ENCODE results near the gene PTGER1. TPM values are rescaled to one million over a fixed set of nuclear protein-coding genes. Genes with fewer than 3 reads are reported as not detected.
A peak's percentile ranks its signal among the peaks of the same experiment; 100 is the strongest.

PTGER1 gene
- total RNA-seq, 1 donor from 2014 or later, result 0.91 TPM

- H3K4me3 Mint-ChIP-seq (ENCODE audit: unreplicated experiment), result peak overlapping the region; percentile 89
- Histone ChIP-seq H3K4me1 (ENCODE audit: insufficient read depth, low read length) (peaks cover 37% of the 10 kb centered on the region), H3K79me2 (ENCODE audit: insufficient read depth, low read length) (peaks cover 42% of the 10 kb centered on the region), H4K20me1 (ENCODE audit: insufficient read depth, low read length) (peaks cover 39% of the 10 kb centered on the region), H3K9me3 (ENCODE audit: insufficient read depth, low read depth, low read length) (no peaks in the 10 kb centered on the region), H3K27me3 (ENCODE audit: insufficient read depth, low read length) (no peaks in the 10 kb centered on the region), H3K4me2 (ENCODE audit: low read length) (peak overlapping the region; percentile 96), H3K4me3 (ENCODE audit: insufficient read depth, low read depth, low read length) (peak overlapping the region; percentile 91), H3K36me3 (ENCODE audit: insufficient read depth, low read length) (peaks cover 24% of the 10 kb centered on the region), H2AFZ (ENCODE audit: low read depth, low read length) (no peak overlapping the region), H3K9ac (ENCODE audit: low read length) (peak overlapping the region; percentile 96), H3K27ac (ENCODE audit: low read depth, low read length) (no peak overlapping the region)
- H3K9me3 Mint-ChIP-seq (ENCODE audit: unreplicated experiment), result peaks cover 1% of the 10 kb centered on the region
- FAIRE-seq, result no peak
- no peak for DNase-seq (ENCODE audit: low read depth)
- H3K27ac Mint-ChIP-seq (ENCODE audit: unreplicated experiment), result peak overlapping the region; percentile 48
- TF ChIP-seq, protein P1, sequence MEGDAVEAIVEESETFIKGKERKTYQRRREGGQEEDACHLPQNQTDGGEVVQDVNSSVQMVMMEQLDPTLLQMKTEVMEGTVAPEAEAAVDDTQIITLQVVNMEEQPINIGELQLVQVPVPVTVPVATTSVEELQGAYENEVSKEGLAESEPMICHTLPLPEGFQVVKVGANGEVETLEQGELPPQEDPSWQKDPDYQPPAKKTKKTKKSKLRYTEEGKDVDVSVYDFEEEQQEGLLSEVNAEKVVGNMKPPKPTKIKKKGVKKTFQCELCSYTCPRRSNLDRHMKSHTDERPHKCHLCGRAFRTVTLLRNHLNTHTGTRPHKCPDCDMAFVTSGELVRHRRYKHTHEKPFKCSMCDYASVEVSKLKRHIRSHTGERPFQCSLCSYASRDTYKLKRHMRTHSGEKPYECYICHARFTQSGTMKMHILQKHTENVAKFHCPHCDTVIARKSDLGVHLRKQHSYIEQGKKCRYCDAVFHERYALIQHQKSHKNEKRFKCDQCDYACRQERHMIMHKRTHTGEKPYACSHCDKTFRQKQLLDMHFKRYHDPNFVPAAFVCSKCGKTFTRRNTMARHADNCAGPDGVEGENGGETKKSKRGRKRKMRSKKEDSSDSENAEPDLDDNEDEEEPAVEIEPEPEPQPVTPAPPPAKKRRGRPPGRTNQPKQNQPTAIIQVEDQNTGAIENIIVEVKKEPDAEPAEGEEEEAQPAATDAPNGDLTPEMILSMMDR (IDR thresholded peaks at IDR 0.05; ENCODE audit: insufficient read depth, low read depth, low read length), result no peak
- no peak for TF ChIP-seq EZH2 (IDR thresholded peaks at IDR 0.05; ENCODE audit: insufficient read depth, low read length)
- peaks cover 23% of the 10 kb centered on the region for H3K36me3 Mint-ChIP-seq (ENCODE audit: low read depth, unreplicated experiment)
- H3K4me1 Mint-ChIP-seq (ENCODE audit: low read depth, unreplicated experiment), result peaks cover 37% of the 10 kb centered on the region
- no peaks in the 10 kb centered on the region for H3K27me3 Mint-ChIP-seq (ENCODE audit: low read depth, unreplicated experiment)
These were observed 40.4 kb upstream of the PTGER1 start for GRCh38 chr19:14515501-14516047.

GRCh38 chr19:14514215-14514863 lies 39.2 kb upstream of the PTGER1 start:
- H3K9me3 ChIP-seq (ENCODE audit: insufficient read depth, low read depth, low read length), result no peaks in the 10 kb centered on the region
- Mint-ChIP-seq H3K4me1 (ENCODE audit: low read depth, unreplicated experiment) (peaks cover 31% of the 10 kb centered on the region), H3K27ac (ENCODE audit: unreplicated experiment) (no peak overlapping the region), H3K4me3 (ENCODE audit: unreplicated experiment) (peak overlapping the region; percentile 37), H3K9me3 (ENCODE audit: unreplicated experiment) (peaks cover 2% of the 10 kb centered on the region), H3K27me3 (ENCODE audit: low read depth, unreplicated experiment) (no peaks in the 10 kb centered on the region), H3K36me3 (ENCODE audit: low read depth, unreplicated experiment) (peaks cover 23% of the 10 kb centered on the region)
- peaks cover 34% of the 10 kb centered on the region for H3K4me1 ChIP-seq (ENCODE audit: insufficient read depth, low read length)
- H3K9ac ChIP-seq (ENCODE audit: low read length), result no peak overlapping the region
- no peak for TF ChIP-seq EZH2 (IDR thresholded peaks at IDR 0.05; ENCODE audit: insufficient read depth, low read length)
- TF ChIP-seq, protein P1 (IDR thresholded peaks at IDR 0.05; ENCODE audit: insufficient read depth, low read depth, low read length), result no peak
- H3K36me3 ChIP-seq (ENCODE audit: insufficient read depth, low read length), result peaks cover 24% of the 10 kb centered on the region
- H3K4me2 ChIP-seq (ENCODE audit: low read length), result peak overlapping the region; percentile 5
- no peak overlapping the region for H3K27ac ChIP-seq (ENCODE audit: low read depth, low read length)
- no peak overlapping the region for H2AFZ ChIP-seq (ENCODE audit: low read depth, low read length)
- no peak overlapping the region for H3K4me3 ChIP-seq (ENCODE audit: insufficient read depth, low read depth, low read length)
- no peaks in the 10 kb centered on the region for H3K27me3 ChIP-seq (ENCODE audit: insufficient read depth, low read length)
- peaks cover 42% of the 10 kb centered on the region for H3K79me2 ChIP-seq (ENCODE audit: insufficient read depth, low read length)
- peaks cover 39% of the 10 kb centered on the region for H4K20me1 ChIP-seq (ENCODE audit: insufficient read depth, low read length)
- DNase-seq (ENCODE audit: low read depth), result no peak
- FAIRE-seq, result no peak

DNA sequence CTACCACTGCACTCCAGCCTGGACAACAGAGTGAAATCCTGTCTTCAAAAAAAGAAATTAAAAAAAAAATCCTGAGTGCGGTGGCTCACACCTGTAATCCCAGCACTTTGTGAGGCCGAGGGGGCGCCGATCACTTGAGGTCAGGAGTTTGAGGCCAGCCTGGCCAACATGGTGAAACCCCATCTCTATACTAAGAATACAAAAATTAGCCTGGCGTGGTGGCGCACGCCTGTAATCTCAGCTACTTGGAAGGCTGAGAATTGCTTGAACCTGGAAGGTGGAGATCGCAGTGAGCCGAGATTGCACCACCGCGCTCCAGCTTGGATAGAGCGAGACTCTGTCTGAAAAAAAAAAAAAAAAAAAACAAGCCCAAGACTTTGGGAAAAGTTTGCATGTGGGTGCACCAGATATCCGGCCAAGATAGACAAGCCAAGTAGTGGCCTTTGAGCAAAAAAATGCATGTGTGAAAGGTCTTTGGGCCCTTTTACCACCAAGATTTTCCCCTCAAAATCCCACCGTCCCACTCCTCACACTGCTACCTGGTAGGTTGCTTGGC lies 37.3 kb upstream of the PTGER1 start:
- no peaks in the 10 kb centered on the region for H3K27me3 Mint-ChIP-seq (ENCODE audit: low read depth, unreplicated experiment)

More for the DNA sequence above, 37.3 kb upstream of the PTGER1 start:
- Histone ChIP-seq H3K79me2 (ENCODE audit: insufficient read depth, low read length) (peaks cover 35% of the 10 kb centered on the region), H3K9me3 (ENCODE audit: insufficient read depth, low read depth, low read length) (no peaks in the 10 kb centered on the region), H3K27me3 (ENCODE audit: insufficient read depth, low read length) (no peaks in the 10 kb centered on the region), H3K27ac (ENCODE audit: low read depth, low read length) (no peak overlapping the region), H3K4me2 (ENCODE audit: low read length) (no peak overlapping the region), H3K36me3 (ENCODE audit: insufficient read depth, low read length) (peaks cover 24% of the 10 kb centered on the region), H3K4me1 (ENCODE audit: insufficient read depth, low read length) (peaks cover 31% of the 10 kb centered on the region), H3K9ac (ENCODE audit: low read length) (no peak overlapping the region), H4K20me1 (ENCODE audit: insufficient read depth, low read length) (peaks cover 38% of the 10 kb centered on the region), H3K4me3 (ENCODE audit: insufficient read depth, low read depth, low read length) (no peak overlapping the region), H2AFZ (ENCODE audit: low read depth, low read length) (no peak overlapping the region)
- Mint-ChIP-seq H3K36me3 (ENCODE audit: low read depth, unreplicated experiment) (peaks cover 23% of the 10 kb centered on the region), H3K4me1 (ENCODE audit: low read depth, unreplicated experiment) (peaks cover 34% of the 10 kb centered on the region), H3K4me3 (ENCODE audit: unreplicated experiment) (no peak overlapping the region), H3K27ac (ENCODE audit: unreplicated experiment) (no peak overlapping the region), H3K9me3 (ENCODE audit: unreplicated experiment) (peaks cover 2% of the 10 kb centered on the region)
- no peak for DNase-seq (ENCODE audit: low read depth)
- TF ChIP-seq, protein P1 (IDR thresholded peaks at IDR 0.05; ENCODE audit: insufficient read depth, low read depth, low read length), result no peak
- no peak for TF ChIP-seq EZH2 (IDR thresholded peaks at IDR 0.05; ENCODE audit: insufficient read depth, low read length)
- no peak for FAIRE-seq
